GM12878 (cell line): ENCODE measurements around the gene NXN. TPM values are rescaled to one million over a fixed set of nuclear protein-coding genes. Genes with fewer than 3 reads are reported as not detected.

Source experiments
- ATAC-seq: fragments of 200-7000 bp; cut with Tn5 transposase; 3 replicates; pipeline ENCODE4 v1.9.1; 2020; ENCODE audit warnings: mild to moderate bottlenecking, moderate library complexity
- BruUV-seq: library from RNA; stranded (reverse); fragments of 400-500 nt; replicated peaks from 2 replicates; lab custom pipeline; 2021; lab: Mats Ljungman, UMichigan
- CTCF ChIA-PET: fragments of 300-600 bp; sonication (Branson Sonifier 250); formaldehyde crosslinking; extraction: SDS; loops from one replicate; lab custom pipeline; 2021; ENCODE audit warnings: inconsistent platforms; lab: Yijun Ruan, JAX
- POLR2A ChIA-PET: fragments of 350-600 bp; formaldehyde crosslinking; extraction: SDS; loops from one replicate; lab custom pipeline; 2021; ENCODE audit warnings: inconsistent platforms; lab: Charles Lee
- RAD21 ChIA-PET: fragments of 300-600 bp; sonication (Branson Sonifier 250); formaldehyde crosslinking; loops from one replicate; lab custom pipeline; 2023; ENCODE audit warnings: antibody characterized with exemption; ENCODE audit not compliant: unreplicated experiment; lab: Charles Lee
- SMC1A ChIA-PET: fragments of 300-600 bp; sonication (Branson Sonifier 250); formaldehyde crosslinking; loops from one replicate; lab custom pipeline; 2023; ENCODE audit not compliant: unreplicated experiment, uncharacterized antibody; lab: Charles Lee
- DNase-seq: peaks from one replicate; pipeline ENCODE4 v3.0.0-alpha.2; 2011; ENCODE audit warnings: low read depth, low spot score
- FAIRE-seq: peaks from 3 replicates; lab custom pipeline; 2011; peaks lifted over from hg19 to GRCh38; lab: Jason Lieb, UNC
- H2AFZ ChIP-seq: 2 replicates; pipeline ENCODE4 v1.6.0; 2011; ENCODE audit warnings: low read depth, low read length, control low read depth; ENCODE audit not compliant: control insufficient read depth
- H3K27ac ChIP-seq: 2 replicates; pipeline ENCODE4 v1.5.1; 2011; ENCODE audit warnings: control low read depth; ENCODE audit not compliant: control insufficient read depth, insufficient read depth
- H3K27me3 ChIP-seq, 2 experiments: replicated peaks in 1 of 2; 2 replicates each; pipeline versions ENCODE4 v1.6.0 to v1.6.1; 2011; ENCODE audit warnings: low read length in 1 of 2; ENCODE audit not compliant: control insufficient read depth in 2 of 2, insufficient read depth in 2 of 2
- H3K36me3 ChIP-seq, 2 experiments: 2 replicates each; pipeline ENCODE4 v1.5.1; 2011; ENCODE audit warnings: low read length in 1 of 2; ENCODE audit not compliant: control insufficient read depth in 2 of 2, insufficient read depth in 2 of 2
- H3K4me1 ChIP-seq: 2 replicates; pipeline ENCODE4 v1.6.1; 2011; ENCODE audit warnings: mild to moderate bottlenecking, low read length, moderate library complexity, mixed read lengths; ENCODE audit not compliant: control insufficient read depth, insufficient read depth
- H3K4me2 ChIP-seq: 2 replicates; pipeline ENCODE4 v1.6.0; 2011; ENCODE audit warnings: control low read depth; ENCODE audit not compliant: control insufficient read depth, insufficient read depth
- H3K4me3 ChIP-seq: fragments of 200-600 bp; sonication (generic); 2 replicates; pipeline ENCODE4 v1.5.1; 2016
- H3K79me2 ChIP-seq: 2 replicates; pipeline ENCODE4 v1.6.0; 2011; ENCODE audit warnings: low read length; ENCODE audit not compliant: control insufficient read depth, insufficient read depth
- H3K9ac ChIP-seq: 2 replicates; pipeline ENCODE4 v1.8.0; 2011; ENCODE audit warnings: low read length, control low read depth, mixed read lengths; ENCODE audit not compliant: control insufficient read depth, insufficient read depth
- H3K9me3 ChIP-seq: replicated peaks from 3 replicates; pipeline ENCODE4 v1.5.1; 2011; ENCODE audit warnings: mild to moderate bottlenecking, low read length; ENCODE audit not compliant: control insufficient read depth, insufficient read depth
- H4K20me1 ChIP-seq: 2 replicates; pipeline ENCODE4 v1.6.0; 2011; ENCODE audit not compliant: control insufficient read depth, insufficient read depth
- CBFB ChIP-seq: IDR thresholded peaks from 2 replicates; pipeline ENCODE4 v1.6.1; 2016; ENCODE audit warnings: antibody characterized with exemption, low read depth
- CEBPB ChIP-seq, 2 experiments: fragments of 150-350 bp in 1 of 2; IDR thresholded peaks; 2 replicates each; pipeline ENCODE4 v1.6.1; 2012 to 2014; ENCODE audit warnings: low read depth in 2 of 2, low read length in 2 of 2, borderline replicate concordance in 1 of 2, inconsistent platforms in 1 of 2
- CREB1 ChIP-seq: IDR thresholded peaks from 2 replicates; pipeline ENCODE4 v1.6.1; 2012; ENCODE audit warnings: low read depth, mild to moderate bottlenecking, inconsistent platforms
- E2F4 ChIP-seq: IDR thresholded peaks from 2 replicates; pipeline ENCODE4 v1.6.1; 2012; ENCODE audit warnings: low read depth, low read length, improper control_type of control experiment
- E4F1 ChIP-seq: fragments of 450-650 bp; IDR thresholded peaks from 2 replicates; pipeline ENCODE4 v1.6.1; 2018; ENCODE audit warnings: borderline replicate concordance, mild to moderate bottlenecking; ENCODE audit not compliant: partially characterized antibody
- EED ChIP-seq: sonication (generic); IDR thresholded peaks from 2 replicates; pipeline ENCODE4 v1.6.1; 2016; ENCODE audit warnings: antibody characterized with exemption, low read depth
- IKZF1 ChIP-seq: fragments of 450-650 bp; conservative IDR thresholded peaks from 2 replicates; pipeline ENCODE4 v1.6.1; 2017; ENCODE audit warnings: antibody characterized with exemption, mild to moderate bottlenecking
- JUNB ChIP-seq: IDR thresholded peaks from 2 replicates; pipeline ENCODE4 v1.6.1; 2016; ENCODE audit warnings: antibody characterized with exemption, mild to moderate bottlenecking
- MYC ChIP-seq: IDR thresholded peaks from 2 replicates; pipeline ENCODE4 v1.6.1; 2011; ENCODE audit warnings: mild to moderate bottlenecking, low read length, moderate library complexity, inconsistent platforms; ENCODE audit not compliant: insufficient read depth, insufficient replicate concordance, insufficient read length, severe bottlenecking
- PKNOX1 ChIP-seq: fragments of 450-650 bp; IDR thresholded peaks from 2 replicates; pipeline ENCODE4 v1.6.1; 2016; ENCODE audit warnings: mild to moderate bottlenecking
- RB1 ChIP-seq: fragments of 450-650 bp; formaldehyde crosslinking; IDR thresholded peaks from 2 replicates; pipeline ENCODE4 v1.6.1; 2017; ENCODE audit warnings: mild to moderate bottlenecking, borderline replicate concordance
- STAT3 ChIP-seq: IDR thresholded peaks from 2 replicates; pipeline ENCODE4 v1.6.1; 2011; ENCODE audit warnings: low read depth, low read length, improper control_type of control experiment
- SUPT20H ChIP-seq: IDR thresholded peaks from 2 replicates; pipeline ENCODE4 v1.6.1; 2011; ENCODE audit warnings: low read depth, mild to moderate bottlenecking, low read length, moderate library complexity, borderline replicate concordance; ENCODE audit not compliant: control insufficient read depth
- SUZ12 ChIP-seq: fragments of 200-600 bp; sonication (generic); IDR thresholded peaks from one replicate; pipeline ENCODE4 v1.6.1; 2018; ENCODE audit warnings: antibody characterized with exemption, mild to moderate bottlenecking; ENCODE audit not compliant: unreplicated experiment
- TAF1 ChIP-seq: IDR thresholded peaks from 2 replicates; pipeline ENCODE4 v1.6.1; 2011; ENCODE audit warnings: mild to moderate bottlenecking, low read depth, low read length, borderline replicate concordance
- TCF3 ChIP-seq: IDR thresholded peaks from 2 replicates; pipeline ENCODE4 v1.6.1; 2012; ENCODE audit warnings: low read depth, mild to moderate bottlenecking, low read length, borderline replicate concordance; ENCODE audit not compliant: insufficient read depth
- USF2 ChIP-seq: IDR thresholded peaks from 2 replicates; pipeline ENCODE4 v1.6.1; 2011; ENCODE audit warnings: low read depth, low read length, improper control_type of control experiment, borderline replicate concordance
- YBX1 ChIP-seq: fragments of 450-650 bp; IDR thresholded peaks from 2 replicates; pipeline ENCODE4 v1.6.1; 2016; ENCODE audit warnings: antibody characterized with exemption
- ZSCAN29 ChIP-seq: fragments of 450-650 bp; IDR thresholded peaks from 2 replicates; pipeline ENCODE4 v1.6.1; 2017; ENCODE audit warnings: mild to moderate bottlenecking, moderate library complexity
- WGBS: methylation state at CpG from one replicate; pipeline ENCODE4 v1.1.6; 2016; ENCODE audit warnings: low lambda C conversion rate; ENCODE audit not compliant: insufficient replicate concordance, insufficient coverage; ENCODE audit errors: missing lambda C conversion rate; 5-methylcytosine and 5-hydroxymethylcytosine counted together
- in situ Hi-C: fragments of 300-500 bp; cut with MboI; formaldehyde crosslinking; loops from 9 replicates; pipeline ENCODE4 v1.14.3; 2018; ENCODE audit warnings: mixed read lengths
- intact Hi-C: fragments of 100-400 bp; cut with micrococcal nuclease; formaldehyde crosslinking; loops from one replicate; pipeline ENCODE4 v1.14.2; 2022; ENCODE audit not compliant: unreplicated experiment
- polyA plus RNA-seq, 11 experiments: library from polyadenylated mRNA; depleted of rRNA in 4 of 11; unstranded in 6 of 11; stranded (reverse) in 5 of 11; fragments of >200 nt; fragmentation: Nextera tagmentation in 4 of 11; fragmentation: Illumina TruSeq in 1 of 11; extraction: Ambion mirVana in 4 of 11; extraction: Trizol in 1 of 11; gene quantifications; 1 replicate in 1 of 11; 2 replicates in 10 of 11; pipeline versions ENCODE4 v1.2.1 to v1.2.3, GENCODE V29; 2011 to 2016; ENCODE audit warnings: inconsistent platforms in 2 of 11, missing spikeins in 2 of 11, low read depth in 1 of 11
- total RNA-seq, 4 experiments: library from RNA; depleted of rRNA in 3 of 4; stranded (reverse); fragments of >200 nt in 3 of 4; fragmentation: Illumina TruSeq in 1 of 4; extraction: Trizol in 1 of 4; gene quantifications; 2 replicates each; pipeline versions ENCODE4 v1.2.1 to v1.2.3, GENCODE V29; 2013 to 2021

NXN gene
- total and polyA plus RNA-seq, 10 of the 15 experiments (the other 5 are each of a cell fraction or from before 2014, with no cell fraction given), result 0.04 to 1.2 (median 0.30) TPM

GRCh38 chr17:1005361-1005946 is 25.9 kb upstream of the NXN start:
- in situ Hi-C loops (no loop called here), intact Hi-C loops (no loop called here)
- ChIA-PET POLR2A (no interaction called here), RAD21 (no interaction called here), SMC1A (no interaction called here), CTCF (interaction anchor here (1.2 kb wide), 1 partner anchor 25 kb away, joined by 3 read pairs; no protein-coding TSS in a partner anchor)
- no peaks in the 10 kb centered on the region for H3K4me1 ChIP-seq
- DNase-seq (no peak), ATAC-seq (no peak)
- H3K36me3 ChIP-seq, result peaks cover 22 to 47% of the 10 kb centered on the region in 2 experiments
- H3K4me3 ChIP-seq, result no peak overlapping the region
- H3K9me3 ChIP-seq, result no peaks in the 10 kb centered on the region
- no TSS peak for BruUV-seq
- no peaks in the 10 kb centered on the region for H3K79me2 ChIP-seq
- no peak overlapping the region for H3K4me2 ChIP-seq
- no peak overlapping the region for H3K27ac ChIP-seq
- no peak overlapping the region for H3K9ac ChIP-seq
- H3K27me3 ChIP-seq, result no peaks in the 10 kb centered on the region
- H4K20me1 ChIP-seq, result no peaks in the 10 kb centered on the region
- WGBS, result over 99% methylated on average over 22 of the region's 23 CpGs
- H2AFZ ChIP-seq, result no peak overlapping the region
- TF ChIP-seq ZSCAN29, result no peak
- no peak for TF ChIP-seq EED
- TF ChIP-seq TCF3, result no peak
- TF ChIP-seq CBFB, result no peak
- no peak for TF ChIP-seq JUNB
- no peak for TF ChIP-seq MYC
- TF ChIP-seq RB1, result no peak
- no peak for TF ChIP-seq PKNOX1
- no peak for TF ChIP-seq STAT3
- TF ChIP-seq IKZF1, result no peak
- TF ChIP-seq CREB1, result no peak
- no peak for TF ChIP-seq YBX1
- TF ChIP-seq SUPT20H, result no peak
- TF ChIP-seq CEBPB (IDR thresholded peaks at IDR 0.05; ENCODE audit: borderline replicate concordance in 1 of 2, low read depth in 2 of 2, low read length in 2 of 2), result no peak
- TF ChIP-seq E4F1, result no peak
- no peak for TF ChIP-seq E2F4
- TF ChIP-seq SUZ12, result no peak
- no peak for TF ChIP-seq TAF1
- TF ChIP-seq USF2, result no peak
- TF ChIP-seq, all 136 proteins: peak for 0
- FAIRE-seq, result no peak
